Measurements from ENCODE around the gene LRRC9. TPM values are rescaled to one million over a fixed set of nuclear protein-coding genes. Genes with fewer than 3 reads are reported as not detected.

The LRRC9 gene
- total RNA-seq, 2 donors from 2014 or later: 0.11 TPM; not detected in 1

DNA sequence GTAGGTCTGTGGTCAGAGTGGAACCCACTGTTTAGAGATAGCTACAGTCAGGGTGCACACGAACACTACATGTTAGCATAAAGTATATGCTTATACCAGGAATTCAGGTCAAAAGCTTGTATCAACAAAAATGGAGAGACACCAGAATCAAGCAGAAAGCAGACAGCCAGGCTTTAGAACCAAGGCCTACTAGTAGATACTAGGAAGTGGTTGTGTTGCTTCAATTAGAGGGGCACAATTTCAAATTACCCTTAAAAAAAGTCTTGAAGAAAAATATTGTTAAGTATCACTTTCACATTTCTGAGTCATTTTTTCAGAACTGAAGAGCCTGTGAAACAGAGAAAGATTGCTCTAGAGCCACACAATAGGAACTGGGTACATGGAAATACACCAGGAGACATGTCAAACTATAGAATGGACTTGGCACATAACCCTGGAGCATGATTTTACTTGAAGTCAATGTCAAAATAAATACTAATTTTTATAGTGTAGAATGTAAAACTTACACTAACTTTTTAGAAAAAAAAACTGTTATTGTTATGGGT lies 41.6 kb downstream of the LRRC9 start:
- Histone ChIP-seq H3K4me3 (no peak overlapping the region), H3K4me1 (no peaks in the 10 kb centered on the region), H3K9me3 (peaks cover 0 to 1% of the 10 kb centered on the region in 2 donors), H3K27ac (no peak overlapping the region), H3K27me3 (no peaks in the 10 kb centered on the region), H3K36me3 (no peaks in the 10 kb centered on the region)
- TF ChIP-seq CTCF (IDR thresholded peaks at IDR 0.05): no peak
- DNase-seq (ENCODE audit: low spot score): no peak

DNA sequence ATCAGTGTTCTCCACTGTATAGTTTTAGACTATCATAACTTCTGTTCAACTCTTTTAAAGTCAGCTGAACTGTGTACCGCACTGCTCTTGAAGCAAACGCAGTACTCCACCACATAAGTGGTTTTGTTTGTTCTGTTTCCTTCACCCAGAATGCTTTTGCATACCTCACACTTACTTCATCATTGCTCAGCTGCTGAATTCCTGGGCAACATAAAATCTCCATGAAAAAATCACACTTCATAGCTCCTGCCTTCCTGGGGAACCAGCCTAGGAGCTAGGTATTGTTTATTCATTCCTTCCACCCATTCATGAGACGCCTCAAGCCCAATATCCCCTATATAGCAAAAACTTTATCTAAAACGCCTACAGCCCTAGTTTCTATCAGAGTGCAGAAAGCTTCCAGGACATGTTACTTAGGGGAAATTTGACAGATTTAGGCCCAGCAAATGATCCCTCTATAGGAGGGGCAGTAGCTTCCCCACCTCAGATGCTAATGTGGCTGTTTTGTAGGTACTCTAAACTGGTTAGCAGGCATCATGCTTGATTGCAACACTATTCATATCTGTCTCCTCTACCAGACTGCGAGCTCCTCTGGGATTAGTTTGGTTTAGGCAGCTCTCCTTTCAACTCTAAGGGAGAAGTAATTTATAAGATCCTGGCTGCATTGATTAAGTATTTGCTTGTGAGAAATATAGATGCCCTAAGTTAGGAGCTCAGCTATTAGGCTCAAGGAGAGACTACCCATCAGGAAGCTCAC lies 44.5 kb downstream of the LRRC9 start:
- Histone ChIP-seq H3K4me3 (no peak overlapping the region), H3K27ac (peak overlapping the region in 1 of 2 donors; percentile 33), H3K27me3 (no peaks in the 10 kb centered on the region), H3K36me3 (no peaks in the 10 kb centered on the region), H3K4me1 (no peaks in the 10 kb centered on the region), H3K9me3 (no peaks in the 10 kb centered on the region)
- no peak for DNase-seq (ENCODE audit: low spot score)
- no peak for TF ChIP-seq CTCF (IDR thresholded peaks at IDR 0.05)

- H3K27me3 ChIP-seq: no peaks in the 10 kb centered on the region
- H3K9me3 ChIP-seq: no peaks in the 10 kb centered on the region
- H3K36me3 ChIP-seq: no peaks in the 10 kb centered on the region
- no peak overlapping the region for H3K27ac ChIP-seq
- H3K4me1 ChIP-seq: no peaks in the 10 kb centered on the region
- H3K4me3 ChIP-seq: no peak overlapping the region
- DNase-seq (ENCODE audit: low spot score): no peak
- no peak for TF ChIP-seq CTCF (IDR thresholded peaks at IDR 0.05)
Measured at GRCh38 chr14:59969319-59969718, 49.4 kb downstream of the LRRC9 start.

DNA sequence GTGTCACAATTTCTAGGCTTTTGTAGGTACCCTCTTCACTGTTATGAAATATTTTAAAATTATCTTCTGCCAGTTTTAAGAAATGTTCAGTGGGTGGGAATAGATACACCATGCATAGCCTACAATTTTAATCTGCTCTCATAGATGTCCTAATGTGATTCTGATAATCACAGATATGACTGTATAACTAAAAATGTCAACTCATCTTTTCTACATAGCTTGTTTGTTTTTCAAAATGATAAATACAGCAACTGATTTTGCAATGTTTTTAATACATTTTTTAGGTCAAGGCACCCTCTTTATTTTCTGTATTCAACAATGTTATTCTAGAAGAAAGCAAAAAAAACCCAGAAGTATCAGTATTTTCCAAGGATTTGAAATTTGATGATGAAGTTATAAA lies 61.6 kb downstream of the LRRC9 start:
- Histone ChIP-seq H3K27me3 (no peaks in the 10 kb centered on the region), H3K27ac (no peak overlapping the region), H3K9me3 (no peaks in the 10 kb centered on the region), H3K36me3 (no peaks in the 10 kb centered on the region), H3K4me3 (no peak overlapping the region), H3K4me1 (no peaks in the 10 kb centered on the region)
- DNase-seq (ENCODE audit: low spot score): no peak
- no peak for TF ChIP-seq CTCF (IDR thresholded peaks at IDR 0.05)

- Histone ChIP-seq H3K9me3 (no peaks in the 10 kb centered on the region), H3K4me3 (no peak overlapping the region), H3K27me3 (no peaks in the 10 kb centered on the region), H3K36me3 (no peaks in the 10 kb centered on the region), H3K27ac (no peak overlapping the region), H3K4me1 (no peaks in the 10 kb centered on the region)
- no peak for DNase-seq (ENCODE audit: low spot score)
- TF ChIP-seq CTCF (IDR thresholded peaks at IDR 0.05): no peak
Measured at GRCh38 chr14:59983048-59983447, 63.1 kb downstream of the LRRC9 start.

All from right atrium auricular region (tissue), 2 donors.